Amygdala (tissue), 56 donors: ENCODE measurements around the gene AFF1.
A peak's percentile ranks its signal among the peaks of the same experiment; 100 is the strongest.
"Not testable (repeated sequence)": the region's sequence is repeated elsewhere in the genome, so short reads cannot be mapped to it uniquely, and the experiment has no call there.

ENCODE experiments used
- DNase-seq, 56 donors: peaks; one replicate each; lab custom pipeline; 2025; lab: John Stamatoyannopoulos, UW

The AFF1 gene

DNA sequence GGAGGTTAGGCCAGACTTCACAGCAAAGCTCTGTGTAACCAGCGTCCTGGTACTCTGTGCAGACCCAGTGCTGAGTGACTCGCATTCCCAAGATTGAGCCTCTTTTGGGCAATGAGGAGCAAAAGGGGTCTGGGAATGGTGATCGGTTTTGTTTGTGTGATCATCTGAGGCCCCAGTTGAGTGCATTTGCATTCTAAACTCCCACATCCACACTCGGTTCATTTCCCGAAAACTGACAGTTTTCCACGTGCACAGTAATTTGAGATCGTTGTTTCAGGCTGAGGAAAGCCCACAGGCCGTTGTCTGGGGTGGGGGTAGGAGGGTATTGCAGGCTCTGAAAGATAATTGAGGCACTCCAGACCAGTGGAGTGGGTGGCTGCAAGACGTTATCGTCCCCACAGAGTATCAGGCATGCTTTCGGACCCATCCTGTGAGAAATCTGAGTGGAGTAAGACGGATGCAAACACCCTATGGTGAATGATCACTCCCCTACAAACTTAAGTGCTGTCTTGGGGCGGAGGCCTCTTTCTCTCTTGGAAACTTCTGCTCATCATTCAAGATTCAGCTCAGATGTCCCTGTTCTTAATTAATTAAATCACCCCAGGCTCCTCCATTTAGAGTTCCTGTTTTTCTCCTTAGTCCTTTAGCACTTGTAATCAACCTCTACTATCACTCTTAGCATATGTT lies 96.1 kb downstream of the AFF1 start:
- peak in 7 of 56 donors; percentile 10 to 46 (median 24) for DNase-seq

DNA sequence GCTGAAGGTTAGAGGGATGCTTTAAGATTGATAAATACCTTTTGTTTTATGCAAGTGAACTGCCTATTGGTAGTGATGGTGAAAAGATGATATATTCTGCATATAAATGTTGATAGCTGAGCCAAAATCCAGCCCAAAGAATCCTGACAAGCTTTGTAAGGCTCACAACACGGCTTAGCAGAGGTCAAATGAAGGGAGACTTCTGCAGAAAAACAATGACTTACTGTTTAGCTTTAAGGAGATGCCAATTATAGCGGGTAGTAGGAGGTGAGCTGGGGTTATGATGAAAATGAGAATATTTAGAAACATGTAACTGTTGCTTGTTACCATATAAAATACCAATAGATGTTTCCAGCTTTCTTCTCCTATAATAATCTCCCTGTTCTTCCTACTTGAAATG lies 97.1 kb downstream of the AFF1 start:
- no peak for DNase-seq

DNA sequence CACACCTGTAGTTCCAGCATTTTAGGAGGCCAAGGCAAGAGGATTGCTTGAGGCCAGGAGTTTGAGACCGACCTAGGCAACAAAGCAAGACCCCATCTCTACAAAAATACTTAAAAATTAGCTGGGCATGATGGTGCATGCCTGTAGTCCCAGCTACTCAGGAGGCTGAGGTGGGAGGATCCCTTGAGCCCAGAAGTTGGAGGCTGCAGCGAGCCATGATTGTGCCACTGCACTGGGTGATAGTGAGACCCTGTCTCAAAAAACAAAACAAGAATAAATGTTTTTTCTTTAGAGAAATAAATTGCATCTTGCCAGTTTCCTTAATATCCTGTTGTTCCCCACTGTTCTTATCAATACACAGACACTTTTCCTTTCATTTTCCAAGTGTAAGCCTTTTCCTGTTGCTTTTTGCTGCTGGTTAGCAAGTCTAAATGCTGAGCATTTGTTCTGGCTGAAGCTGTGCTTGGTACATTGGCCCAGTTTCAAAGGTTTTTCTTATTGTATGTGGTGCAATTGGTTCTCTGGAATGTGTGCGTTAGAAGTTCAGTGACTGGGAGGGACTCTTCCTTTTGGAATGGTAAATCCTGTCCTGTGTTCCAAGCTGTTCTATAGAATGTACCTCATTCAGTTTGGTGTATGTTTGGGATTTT lies 98.2 kb downstream of the AFF1 start:
- DNase-seq, result no peak

DNA sequence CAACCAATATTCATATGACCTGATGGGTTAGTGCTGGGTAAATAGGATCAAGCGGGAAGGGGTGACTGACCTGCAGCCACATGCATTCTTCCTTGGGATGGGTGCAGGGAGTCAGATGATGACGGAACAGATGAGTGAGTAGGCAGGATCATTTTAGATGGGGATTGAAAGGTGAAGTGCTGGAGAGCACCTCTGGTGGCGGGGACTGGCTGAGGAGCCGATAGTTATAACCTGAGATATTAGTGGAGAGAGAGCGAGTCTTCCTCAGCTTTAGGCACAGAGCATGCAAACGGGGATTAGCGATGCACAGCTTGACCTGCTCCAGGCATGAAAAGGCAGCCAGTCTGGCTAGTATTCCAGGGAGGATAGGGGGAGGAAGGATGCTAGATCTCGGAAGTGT lies 99.1 kb downstream of the AFF1 start:
- DNase-seq, result no peak

DNA sequence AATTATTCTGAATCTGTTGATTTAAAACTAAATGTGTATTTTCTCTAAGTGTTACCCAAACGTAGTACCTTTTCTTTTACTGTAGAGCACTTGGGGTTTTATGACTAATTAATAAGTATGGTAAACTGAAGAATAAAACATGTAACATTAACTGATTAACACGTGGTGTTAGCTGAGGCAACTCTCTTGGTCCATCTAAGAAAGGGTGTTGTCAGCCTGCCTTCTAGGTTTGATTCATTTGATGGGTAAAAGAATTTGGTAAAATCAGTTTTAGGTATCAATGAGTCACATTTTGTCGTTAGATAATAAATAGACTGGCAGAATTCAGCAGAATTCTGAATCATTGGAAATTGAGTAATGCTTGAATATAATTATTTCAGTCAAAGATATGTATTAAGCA lies 99.7 kb downstream of the AFF1 start:
- no peak for DNase-seq

DNA sequence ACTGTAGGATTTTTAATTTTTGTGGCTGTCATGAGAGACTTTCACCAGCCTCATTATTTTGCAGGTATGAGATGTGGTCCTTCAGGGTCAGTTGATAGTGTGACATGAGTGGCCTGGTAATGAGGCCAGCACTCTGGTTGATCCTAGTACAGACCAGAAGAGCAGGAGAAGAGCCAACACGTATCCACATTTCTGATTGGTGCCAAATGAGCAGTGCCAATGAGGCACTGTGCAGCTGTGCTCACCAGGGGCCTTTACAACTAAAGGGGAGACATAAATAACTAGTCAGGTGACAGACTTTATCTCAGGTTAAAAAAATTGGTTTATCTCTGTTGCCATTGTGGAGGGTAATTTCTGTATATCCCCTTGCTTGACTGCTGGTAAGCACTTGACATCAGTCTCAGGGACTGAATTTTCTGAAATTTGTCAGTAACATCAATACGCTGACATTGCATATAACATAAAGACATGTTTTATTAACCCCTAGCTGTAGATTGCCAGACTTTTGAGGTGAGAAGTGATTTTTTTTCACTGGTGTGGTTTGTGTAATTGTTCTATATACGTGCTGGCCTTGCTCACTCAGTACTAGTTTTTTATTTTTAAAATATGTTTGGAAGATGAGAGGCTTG lies 101.2 kb downstream of the AFF1 start:
- no peak for DNase-seq

DNA sequence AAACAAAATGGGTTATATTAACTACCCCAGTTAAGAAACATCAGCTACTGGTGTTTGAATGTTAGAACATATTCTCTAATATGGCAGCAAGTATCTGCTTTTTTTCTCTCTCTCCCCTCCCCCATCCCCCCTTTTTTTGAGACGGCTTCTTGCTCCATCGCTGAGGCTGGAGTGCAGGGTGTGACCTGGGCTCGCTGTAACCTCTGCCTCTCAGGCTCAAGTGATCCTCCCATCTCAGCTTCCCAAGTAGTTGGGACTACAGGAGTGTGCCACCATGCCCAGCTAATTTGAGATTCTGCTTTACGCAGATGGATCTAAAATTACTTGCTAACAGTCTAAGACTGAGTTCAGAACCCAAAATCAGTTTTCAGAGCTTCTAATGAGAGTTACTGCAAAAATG lies 101.9 kb downstream of the AFF1 start:
- DNase-seq, result no peak

DNA sequence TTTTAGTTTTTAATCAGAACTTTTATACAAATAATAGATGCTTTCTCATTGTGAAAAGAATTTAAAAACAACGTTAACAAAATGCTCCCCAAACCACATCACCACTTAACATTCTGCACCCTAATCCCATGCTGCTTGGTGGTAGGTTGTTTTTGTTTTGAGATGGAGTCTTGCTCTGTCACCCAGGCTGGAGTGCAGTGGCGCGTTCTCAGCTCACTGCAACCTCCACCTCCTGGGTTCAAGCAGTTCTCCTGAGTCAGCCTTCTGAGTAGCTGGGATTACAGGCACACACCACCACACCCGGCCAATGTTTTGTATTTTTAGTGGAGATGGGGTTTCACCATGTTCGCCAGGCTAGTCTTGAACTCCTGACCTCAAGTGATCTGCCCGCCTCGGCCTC lies 102.4 kb downstream of the AFF1 start:
- not testable (repeated sequence) for DNase-seq

DNA sequence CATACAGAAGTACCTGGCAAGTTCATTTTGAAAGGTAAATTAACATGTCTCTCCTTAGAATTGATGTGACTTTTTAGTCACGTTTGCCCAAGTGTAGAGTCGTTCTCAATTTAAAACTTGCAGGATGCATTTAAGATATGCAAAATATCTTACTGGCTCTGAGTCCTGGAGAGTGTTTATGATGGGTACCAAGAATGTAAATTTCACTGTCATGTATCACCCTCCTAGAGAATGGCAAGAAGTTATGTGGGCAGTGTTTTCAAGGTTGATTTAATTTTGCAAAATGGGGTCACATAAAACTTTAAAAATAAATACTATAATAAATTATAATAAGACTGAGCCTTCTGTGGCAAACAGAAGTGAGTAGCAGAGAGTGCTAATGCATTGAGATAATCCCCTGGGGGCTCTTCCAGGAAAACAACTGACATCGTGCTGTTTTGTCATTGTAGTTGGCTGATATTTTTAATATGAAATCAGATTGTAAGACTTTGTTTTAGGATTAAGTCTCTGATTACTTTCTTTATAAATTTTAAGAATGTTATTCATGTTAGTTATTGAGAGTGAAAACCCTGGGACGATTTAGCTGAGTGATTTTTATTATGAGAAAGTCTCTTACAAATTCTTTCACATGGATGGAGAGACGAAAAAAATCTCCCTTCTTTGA lies 103.0 kb downstream of the AFF1 start:
- no peak for DNase-seq

DNA sequence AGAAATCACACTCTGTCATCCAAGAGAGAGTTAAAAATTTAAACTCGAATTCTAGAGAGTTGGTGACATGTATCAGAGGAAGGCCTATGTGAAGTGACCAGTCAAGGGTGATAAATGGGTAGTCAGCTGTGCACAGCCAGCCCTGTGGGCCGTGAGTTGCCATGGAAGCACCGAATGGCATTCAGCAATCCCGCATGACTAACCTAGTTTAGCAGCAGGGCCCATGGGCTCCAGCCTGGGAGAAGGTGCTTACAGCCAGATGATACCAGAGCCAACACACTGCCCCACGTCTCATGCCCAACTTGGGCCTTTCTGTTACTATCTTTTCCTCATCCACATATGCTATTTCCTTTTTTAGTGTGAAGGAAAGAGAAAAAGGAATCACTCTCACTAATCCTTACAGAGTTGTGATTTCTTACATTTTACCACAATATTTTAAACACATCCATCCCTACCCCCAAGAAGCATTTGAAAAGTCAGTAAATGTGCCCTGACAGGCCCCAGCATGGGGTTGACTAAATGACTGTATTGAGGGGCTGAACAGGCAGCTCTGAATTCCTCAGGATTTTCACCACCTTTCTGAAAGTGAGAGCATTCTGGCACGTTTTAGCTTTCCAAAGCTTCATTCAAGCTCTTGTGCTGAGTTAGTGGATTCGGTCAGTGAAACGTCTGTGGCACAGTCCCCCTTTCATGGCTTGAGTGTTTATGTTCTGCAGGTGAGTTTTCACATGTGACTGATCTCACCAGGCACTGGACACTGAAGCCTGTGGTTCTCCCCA lies 104.2 kb downstream of the AFF1 start:
- DNase-seq, result peak in 46 of 56 donors; percentile 6 to 81 (median 45)

DNA sequence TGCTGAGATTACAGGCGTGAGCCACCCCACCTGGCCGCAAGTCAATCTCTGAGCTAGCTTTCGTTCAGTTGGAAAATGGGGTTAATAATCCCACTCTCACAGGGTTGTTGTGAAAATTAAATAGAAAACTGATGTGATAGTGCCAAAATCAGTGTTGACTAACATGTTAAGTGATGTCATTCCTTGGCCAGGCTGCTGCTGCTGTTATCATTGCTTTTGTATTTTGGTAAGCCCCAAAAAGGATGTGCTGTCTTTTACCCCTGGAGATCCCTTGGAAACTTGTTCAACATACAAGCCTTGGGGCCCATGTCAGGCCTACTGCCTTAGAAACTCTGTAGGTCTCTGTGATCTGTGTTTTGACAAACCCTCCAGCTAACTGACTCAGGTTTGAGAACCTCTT lies 106.3 kb downstream of the AFF1 start:
- DNase-seq, result no peak

DNA sequence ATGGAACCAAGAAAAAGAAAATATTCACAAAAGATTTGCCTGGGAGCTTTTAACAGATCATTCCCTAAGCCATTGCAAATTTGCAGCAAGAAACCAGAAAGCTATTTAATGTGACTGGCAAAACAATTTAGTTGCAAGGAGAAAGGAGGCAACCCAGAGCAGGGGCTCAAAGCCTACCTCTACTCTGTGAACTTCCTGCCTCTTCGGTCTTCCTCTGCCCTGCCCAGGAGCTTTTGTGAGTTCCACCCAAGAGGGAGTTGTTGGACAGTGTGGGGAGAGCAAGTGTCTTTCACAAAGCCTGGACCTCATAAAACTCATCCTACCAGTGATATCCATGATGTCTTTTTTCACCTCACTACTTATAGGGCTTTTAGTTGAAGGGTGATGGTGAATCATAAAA lies 107.4 kb downstream of the AFF1 start:
- no peak for DNase-seq

DNA sequence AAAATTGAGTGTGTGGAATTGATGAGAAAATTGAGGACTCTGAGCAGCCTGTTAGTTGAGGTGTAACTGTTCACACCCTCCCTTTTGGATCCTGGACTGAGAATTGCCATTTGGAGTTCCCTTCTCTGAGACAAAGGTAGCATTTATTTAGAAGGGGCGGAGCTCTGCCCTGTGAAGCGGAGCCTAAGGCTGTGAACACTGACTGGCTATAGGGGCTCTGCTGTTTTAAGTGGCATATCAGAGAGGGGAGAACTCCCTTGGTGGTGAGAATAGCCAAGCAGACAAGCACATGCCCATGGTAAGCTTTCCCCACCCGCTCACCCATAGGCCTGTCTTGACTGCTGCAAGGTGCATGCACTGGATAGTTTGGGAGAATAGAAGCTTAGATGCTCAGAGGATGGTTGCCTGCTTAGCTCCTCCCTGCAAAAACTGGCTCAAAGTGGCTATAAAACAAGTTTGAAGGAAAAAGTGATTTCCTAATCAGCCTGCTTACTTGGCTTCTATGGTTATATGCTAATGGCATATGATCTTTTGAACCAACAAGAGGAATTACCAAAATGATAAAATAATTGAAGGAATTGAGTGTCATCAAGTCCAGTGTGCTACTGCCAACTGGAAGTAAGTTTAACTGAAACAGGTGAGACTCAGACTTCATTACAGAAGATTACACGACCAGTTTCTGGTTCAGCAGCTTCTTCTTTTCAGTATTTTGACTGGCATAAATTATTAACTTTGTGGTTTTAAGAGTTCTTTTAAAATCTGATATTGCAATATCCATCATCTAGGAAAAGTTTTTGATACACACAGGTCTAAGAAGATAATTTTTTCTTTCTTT lies 108.4 kb downstream of the AFF1 start:
- DNase-seq, result no peak

DNA sequence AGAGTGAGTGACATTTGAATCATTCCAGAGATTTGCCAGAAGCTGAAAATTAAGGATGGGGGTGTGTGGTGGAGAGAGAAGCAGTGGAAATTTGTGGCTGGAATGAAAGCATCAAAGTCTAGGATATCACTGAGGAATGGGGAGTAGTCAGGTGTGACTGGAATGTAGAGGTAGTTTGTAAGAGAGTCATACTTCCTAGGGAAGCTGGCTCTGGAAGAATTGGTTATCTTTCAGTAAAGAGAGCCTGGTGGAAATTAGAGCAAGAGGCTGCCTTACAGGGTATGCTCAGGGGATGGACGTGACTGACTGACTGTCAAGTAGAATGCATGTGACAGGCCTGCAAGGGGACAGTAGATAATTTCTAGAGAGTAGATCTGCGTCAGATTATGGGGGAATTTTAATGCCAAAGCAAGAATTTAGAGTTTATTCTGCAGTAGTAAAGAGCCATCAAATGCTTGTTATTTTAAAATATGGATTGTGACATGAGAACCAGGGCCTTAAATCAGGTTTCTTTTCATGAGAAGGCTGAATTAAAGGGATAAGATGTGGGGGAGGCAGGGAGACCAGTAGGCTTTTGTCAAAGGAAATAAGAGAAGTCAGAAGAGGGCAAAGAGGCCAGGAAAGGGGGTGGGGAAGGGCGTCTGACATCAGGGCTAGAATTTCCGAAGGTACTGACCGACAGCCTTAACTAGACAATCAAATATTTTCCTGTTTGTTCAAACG lies 109.9 kb downstream of the AFF1 start:
- peak in 1 of 56 donors; percentile 6 for DNase-seq

DNA sequence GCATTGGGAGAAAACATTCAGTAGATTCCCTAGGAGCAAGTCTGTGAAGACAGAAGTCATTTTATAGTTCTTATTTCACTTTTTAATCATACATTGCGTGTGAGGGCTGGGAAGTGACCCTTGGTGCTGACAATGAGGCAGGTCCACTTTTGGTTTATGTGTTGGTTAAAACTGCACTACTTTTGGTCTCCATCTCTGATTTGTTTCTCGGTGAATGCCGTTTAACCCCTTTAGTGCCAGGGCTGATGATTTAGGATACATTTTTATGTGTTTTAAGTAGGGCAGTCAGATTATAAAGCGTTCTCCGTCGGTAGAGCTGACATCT lies 110.4 kb downstream of the AFF1 start:
- DNase-seq, result no peak

DNA sequence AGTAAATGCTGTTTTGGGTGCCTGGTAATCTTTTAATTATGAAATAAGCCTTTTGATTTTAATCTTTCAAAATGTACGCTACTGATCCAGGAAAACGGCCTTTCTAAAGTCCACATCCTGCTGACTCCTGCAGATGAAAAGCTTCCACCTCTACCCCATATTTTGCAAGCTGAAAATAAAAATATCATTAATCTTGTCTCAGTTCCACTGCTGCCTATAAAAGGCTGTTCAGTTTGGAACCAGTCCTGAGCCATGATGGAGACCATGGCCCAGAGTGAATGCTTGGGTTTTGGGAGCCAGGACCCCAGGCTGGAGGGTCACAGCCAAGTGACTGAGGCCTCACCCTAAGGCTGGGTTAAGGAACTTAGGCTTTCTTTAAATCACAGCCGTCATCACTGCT lies 110.8 kb downstream of the AFF1 start:
- no peak for DNase-seq

DNA sequence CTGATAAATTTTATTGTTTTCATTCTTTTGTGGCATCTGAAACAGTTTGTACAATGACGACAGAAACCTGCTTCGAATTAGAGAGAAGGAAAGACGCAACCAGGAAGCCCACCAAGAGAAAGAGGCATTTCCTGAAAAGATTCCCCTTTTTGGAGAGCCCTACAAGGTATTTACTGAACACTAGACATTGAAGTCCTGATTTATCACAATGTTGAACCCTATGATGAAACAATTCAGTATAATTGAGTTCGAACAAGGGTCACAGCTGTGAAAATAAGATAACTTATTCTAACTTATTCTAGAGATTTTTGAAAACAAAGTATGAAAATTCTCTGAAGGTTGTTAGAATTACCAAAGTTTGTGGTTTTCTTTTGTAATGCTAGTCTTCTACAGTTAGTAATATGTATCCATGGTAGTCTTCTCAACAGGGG lies 111.3 kb downstream of the AFF1 start:
- no peak for DNase-seq

DNA sequence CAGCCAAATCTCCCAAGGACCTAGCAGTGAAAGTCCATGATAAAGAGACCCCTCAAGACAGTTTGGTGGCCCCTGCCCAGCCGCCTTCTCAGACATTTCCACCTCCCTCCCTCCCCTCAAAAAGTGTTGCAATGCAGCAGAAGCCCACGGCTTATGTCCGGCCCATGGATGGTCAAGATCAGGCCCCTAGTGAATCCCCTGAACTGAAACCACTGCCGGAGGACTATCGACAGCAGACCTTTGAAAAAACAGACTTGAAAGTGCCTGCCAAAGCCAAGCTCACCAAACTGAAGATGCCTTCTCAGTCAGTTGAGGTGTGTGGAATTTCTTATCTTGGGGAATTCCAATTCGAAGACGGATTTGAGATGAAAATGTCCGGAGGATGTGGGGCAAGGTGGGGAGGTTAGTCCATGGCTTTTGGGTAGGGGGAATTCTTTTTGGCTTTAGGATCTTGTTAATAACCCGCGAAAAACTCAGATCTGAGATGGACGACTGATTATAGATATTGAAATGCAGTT lies 112.5 kb downstream of the AFF1 start:
- DNase-seq, result no peak

DNA sequence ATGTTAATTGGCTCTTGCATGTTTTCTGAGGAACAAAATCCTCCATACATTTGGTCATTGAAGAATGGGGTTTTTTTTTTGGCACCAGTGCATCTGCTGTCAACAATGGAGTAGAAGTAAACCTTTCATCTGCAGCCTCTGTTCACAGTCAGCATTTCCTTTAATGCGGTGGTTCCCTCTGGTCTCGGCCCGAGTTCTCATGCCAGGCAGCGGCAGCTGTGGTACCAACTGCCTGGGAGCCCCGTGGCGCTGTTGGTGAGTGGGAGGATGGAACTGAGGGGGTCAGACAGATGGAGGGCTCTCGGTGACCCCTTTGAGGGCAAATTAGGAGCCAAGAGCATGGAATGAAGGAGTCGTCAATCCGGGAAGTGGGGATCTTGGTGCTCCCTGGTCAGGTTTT lies 114.7 kb downstream of the AFF1 start:
- peak in 32 of 56 donors; percentile 8 to 64 (median 32) for DNase-seq
